ENCODE measurements around the gene CHRND. TPM values are rescaled to one million over a fixed set of nuclear protein-coding genes. Genes with fewer than 3 reads are reported as not detected.

CHRND gene
- total RNA-seq, 3 donors from 2014 or later: not detected

GRCh38 chr2:232573771-232574435 is 47.9 kb downstream of the CHRND start:
- H3K27me3 ChIP-seq: no peaks in the 10 kb centered on the region
- no peaks in the 10 kb centered on the region for H3K4me1 ChIP-seq
- H3K36me3 ChIP-seq: no peaks in the 10 kb centered on the region
- H3K4me3 ChIP-seq: no peak overlapping the region
- TF ChIP-seq POLR2AphosphoS5 (IDR thresholded peaks at IDR 0.05) (no peak), CTCF (IDR thresholded peaks at IDR 0.05) (no peak), POLR2A (IDR thresholded peaks at IDR 0.05) (no peak)
- no peak for DNase-seq (ENCODE audit: low spot score in 2 of 2)
- H3K9me3 ChIP-seq: no peaks in the 10 kb centered on the region
- intact Hi-C loops (cut with DNase I; ENCODE audit: low total_unique reads): no loop called here
- no peak overlapping the region for H3K27ac ChIP-seq

DNA sequence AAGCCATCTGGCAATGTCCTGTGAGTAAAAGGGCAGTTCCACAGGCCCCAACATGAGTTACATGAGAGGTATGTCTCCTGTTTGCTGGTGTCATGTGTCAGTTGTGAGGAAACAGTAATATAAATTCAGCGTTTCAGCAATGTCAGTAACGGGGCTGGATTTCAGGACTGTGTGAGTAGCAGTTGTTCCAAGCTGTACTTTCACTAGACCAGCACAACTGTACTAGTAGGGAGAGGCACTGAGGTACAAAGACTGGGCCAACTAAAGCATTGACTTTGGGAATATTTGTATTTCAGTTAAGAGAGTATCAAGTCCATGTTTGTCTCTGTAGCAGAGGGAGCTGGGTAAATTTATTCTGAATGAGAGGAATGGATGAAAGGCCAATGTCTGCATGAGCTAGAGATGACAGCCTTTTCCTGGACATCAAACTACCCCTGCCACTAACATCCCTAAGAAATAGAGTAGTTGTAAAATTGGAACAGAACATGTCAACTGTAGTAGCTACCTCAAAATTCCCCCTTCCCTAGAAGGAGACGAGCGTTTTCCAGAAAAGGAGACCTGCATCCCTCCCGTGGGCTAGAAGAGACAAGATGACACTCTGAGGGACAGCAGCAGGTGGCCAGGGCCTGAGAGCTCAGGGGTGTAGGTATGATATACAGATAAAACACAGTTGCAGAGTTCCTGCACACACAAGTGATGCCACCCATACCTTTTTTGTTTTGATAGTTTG is 48.9 kb downstream of the CHRND start:
- no peak for TF ChIP-seq POLR2A (IDR thresholded peaks at IDR 0.05)
- TF ChIP-seq CTCF (IDR thresholded peaks at IDR 0.05): no peak
- TF ChIP-seq POLR2AphosphoS5 (IDR thresholded peaks at IDR 0.05): no peak
- Histone ChIP-seq H3K27ac (no peak overlapping the region), H3K27me3 (no peaks in the 10 kb centered on the region), H3K36me3 (no peaks in the 10 kb centered on the region), H3K4me3 (no peak overlapping the region), H3K9me3 (no peaks in the 10 kb centered on the region), H3K4me1 (no peaks in the 10 kb centered on the region)
- DNase-seq (ENCODE audit: low spot score in 2 of 2): no peak
- intact Hi-C loops (cut with DNase I; ENCODE audit: low total_unique reads): no loop called here

DNA sequence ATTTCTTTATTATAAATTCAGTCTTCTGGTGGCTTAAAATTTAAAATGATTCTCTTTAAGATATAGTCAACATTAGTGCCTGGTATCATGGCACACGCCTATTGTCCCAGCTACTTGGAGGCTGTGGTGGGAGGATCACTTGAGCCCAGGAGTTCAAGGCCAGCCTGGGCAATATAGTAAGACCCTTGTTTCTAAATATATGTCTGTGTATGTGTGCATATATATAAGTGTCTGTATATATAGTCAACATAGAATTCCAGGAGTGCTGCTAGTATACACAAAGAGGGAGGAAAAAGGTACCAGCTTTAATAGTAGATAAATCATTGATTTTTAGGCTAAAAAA is 49.4 kb downstream of the CHRND start:
- Histone ChIP-seq H3K4me1 (no peaks in the 10 kb centered on the region), H3K27ac (no peak overlapping the region), H3K27me3 (no peaks in the 10 kb centered on the region), H3K4me3 (no peak overlapping the region), H3K36me3 (no peaks in the 10 kb centered on the region), H3K9me3 (no peaks in the 10 kb centered on the region)
- TF ChIP-seq POLR2A (IDR thresholded peaks at IDR 0.05) (no peak), POLR2AphosphoS5 (IDR thresholded peaks at IDR 0.05) (no peak), CTCF (IDR thresholded peaks at IDR 0.05) (no peak)
- DNase-seq (ENCODE audit: low spot score in 2 of 2): no peak
- intact Hi-C loops (cut with DNase I; ENCODE audit: low total_unique reads): no loop called here

DNA sequence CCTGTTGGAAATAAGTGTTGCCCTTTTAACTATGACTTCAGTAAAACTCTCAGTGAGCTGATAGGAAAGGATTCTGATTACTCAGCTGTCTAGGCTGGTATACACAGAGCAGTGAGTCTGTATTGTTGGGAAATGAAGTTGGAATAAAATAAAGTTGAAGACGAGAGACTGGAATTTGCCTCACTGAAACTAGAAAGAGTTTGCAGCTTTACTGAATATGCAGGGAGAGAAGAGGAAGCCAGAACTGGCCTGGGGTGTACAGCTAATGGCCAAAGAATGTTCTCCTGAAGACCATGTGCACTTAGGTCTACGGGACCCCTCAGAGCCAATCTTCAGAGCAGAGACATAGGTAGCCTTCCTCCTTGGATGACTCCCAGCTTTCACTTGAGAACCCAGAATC is 51.0 kb downstream of the CHRND start:
- Histone ChIP-seq H3K36me3 (no peaks in the 10 kb centered on the region), H3K27ac (peak overlapping the region; percentile 40 to 41)

More for the DNA sequence above, 51.0 kb downstream of the CHRND start:
- Histone ChIP-seq H3K4me1 (no peaks in the 10 kb centered on the region), H3K9me3 (no peaks in the 10 kb centered on the region), H3K4me3 (no peak overlapping the region), H3K27me3 (no peaks in the 10 kb centered on the region)
- no peak for DNase-seq (ENCODE audit: low spot score in 2 of 2)
- intact Hi-C loops (cut with DNase I; ENCODE audit: low total_unique reads): no loop called here
- no peak for TF ChIP-seq POLR2AphosphoS5 (IDR thresholded peaks at IDR 0.05)
- TF ChIP-seq POLR2A (IDR thresholded peaks at IDR 0.05): no peak
- no peak for TF ChIP-seq CTCF (IDR thresholded peaks at IDR 0.05)
